IPS-15b (cell line): Measurements from ENCODE around the gene KLF3.
A peak's percentile ranks its signal among the peaks of the same experiment; 100 is the strongest.

ENCODE experiments used
- H3K27me3 ChIP-seq: one replicate; pipeline ENCODE4 v1.6.1; 2013; ENCODE audit warnings: low read length; ENCODE audit not compliant: control insufficient read depth, insufficient read depth
- H3K36me3 ChIP-seq: one replicate; pipeline ENCODE4 v1.6.1; 2013; ENCODE audit warnings: low read length; ENCODE audit not compliant: control insufficient read depth, insufficient read depth
- H3K4me1 ChIP-seq: one replicate; pipeline ENCODE4 v1.6.1; 2013; ENCODE audit warnings: mild to moderate bottlenecking, low read length; ENCODE audit not compliant: control insufficient read depth, insufficient read depth
- H3K4me3 ChIP-seq: one replicate; pipeline ENCODE4 v1.5.1; 2013; ENCODE audit warnings: low read depth, low read length
- H3K9ac ChIP-seq: one replicate; pipeline ENCODE4 v1.6.1; 2013; ENCODE audit warnings: low read depth, mild to moderate bottlenecking, low read length
- H3K9me3 ChIP-seq: one replicate; pipeline ENCODE4 v1.6.1; 2013; ENCODE audit warnings: mild to moderate bottlenecking, low read length; ENCODE audit not compliant: control insufficient read depth, insufficient read depth

The KLF3 gene

DNA sequence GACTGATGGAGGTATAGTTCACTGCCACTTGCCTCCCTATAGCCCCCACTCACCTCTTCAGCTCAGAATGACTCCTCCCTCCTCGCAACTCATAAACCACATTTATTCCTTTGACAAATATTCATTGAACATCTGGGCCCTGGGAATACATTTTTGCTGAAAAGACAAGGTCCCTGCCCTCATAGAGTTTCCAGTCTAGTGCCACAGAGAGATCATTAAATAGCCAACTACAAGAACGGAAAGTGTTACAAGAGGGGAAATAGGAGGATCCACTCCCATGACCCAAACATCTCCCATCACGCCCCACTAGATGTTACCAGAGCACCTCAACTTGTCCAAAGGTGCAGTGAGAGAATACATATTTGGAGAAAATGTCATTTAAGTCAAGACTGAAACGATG is 3.2 kb upstream of the KLF3 start:
- Histone ChIP-seq H3K4me3 (no peak overlapping the region), H3K9ac (no peak overlapping the region), H3K36me3 (no peaks in the 10 kb centered on the region), H3K27me3 (peaks cover 18% of the 10 kb centered on the region), H3K9me3 (no peaks in the 10 kb centered on the region), H3K4me1 (peaks cover 4% of the 10 kb centered on the region)

DNA sequence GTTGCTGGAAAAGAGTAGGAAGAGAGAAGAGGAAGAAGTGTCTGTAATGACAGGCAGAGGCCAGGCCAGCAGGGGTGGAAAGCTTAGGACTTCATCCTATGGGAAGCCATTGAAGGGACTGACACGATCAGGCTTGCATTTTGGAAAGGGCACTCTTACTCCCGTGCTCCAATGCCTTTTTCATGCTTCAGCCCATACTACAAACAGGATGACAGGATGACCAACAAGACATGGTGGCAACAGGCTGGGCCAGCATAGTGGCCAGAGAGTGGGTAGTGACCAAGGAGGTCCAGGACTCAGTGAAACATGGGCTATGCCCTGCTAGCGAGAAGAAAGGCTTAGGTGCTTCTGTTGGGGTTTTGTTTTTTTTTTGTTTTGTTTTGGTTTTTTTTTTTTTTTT is 2.6 kb upstream of the KLF3 start:
- Histone ChIP-seq H3K9me3 (no peaks in the 10 kb centered on the region), H3K4me3 (no peak overlapping the region), H3K36me3 (no peaks in the 10 kb centered on the region), H3K27me3 (peaks cover 18% of the 10 kb centered on the region), H3K4me1 (peaks cover 10% of the 10 kb centered on the region), H3K9ac (no peak overlapping the region)

DNA sequence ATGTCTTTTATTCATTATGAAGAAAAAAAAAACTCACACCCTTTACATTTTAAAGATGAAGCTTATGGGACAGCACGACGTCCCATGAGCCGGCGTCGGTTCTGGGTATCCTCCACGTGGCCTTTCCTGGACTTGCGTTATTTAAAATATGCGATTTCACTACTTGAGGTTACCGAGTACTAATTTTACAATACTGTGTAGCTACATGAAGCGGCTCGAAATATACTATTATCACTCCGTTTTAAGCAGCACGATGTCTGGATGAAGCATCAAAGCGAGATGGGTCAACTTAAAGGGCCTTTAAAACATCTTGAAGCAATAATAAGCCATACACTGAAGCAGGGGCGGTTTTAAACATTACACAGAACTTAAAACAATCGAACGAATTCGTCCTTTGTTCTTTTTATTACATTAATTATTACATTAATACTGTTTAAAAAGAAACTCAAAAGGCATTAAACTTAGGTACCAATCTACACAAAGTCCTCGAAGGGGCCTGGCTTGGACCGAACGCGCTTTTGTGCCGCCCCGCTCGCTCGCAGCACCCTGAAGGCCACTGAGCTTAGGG is 1.4 kb upstream of the KLF3 start:
- Histone ChIP-seq H3K4me3 (peak overlapping the region; percentile 56), H3K9ac (peak overlapping the region; percentile 40), H3K36me3 (no peaks in the 10 kb centered on the region), H3K27me3 (peaks cover 18% of the 10 kb centered on the region), H3K4me1 (peaks cover 19% of the 10 kb centered on the region), H3K9me3 (no peaks in the 10 kb centered on the region)

DNA sequence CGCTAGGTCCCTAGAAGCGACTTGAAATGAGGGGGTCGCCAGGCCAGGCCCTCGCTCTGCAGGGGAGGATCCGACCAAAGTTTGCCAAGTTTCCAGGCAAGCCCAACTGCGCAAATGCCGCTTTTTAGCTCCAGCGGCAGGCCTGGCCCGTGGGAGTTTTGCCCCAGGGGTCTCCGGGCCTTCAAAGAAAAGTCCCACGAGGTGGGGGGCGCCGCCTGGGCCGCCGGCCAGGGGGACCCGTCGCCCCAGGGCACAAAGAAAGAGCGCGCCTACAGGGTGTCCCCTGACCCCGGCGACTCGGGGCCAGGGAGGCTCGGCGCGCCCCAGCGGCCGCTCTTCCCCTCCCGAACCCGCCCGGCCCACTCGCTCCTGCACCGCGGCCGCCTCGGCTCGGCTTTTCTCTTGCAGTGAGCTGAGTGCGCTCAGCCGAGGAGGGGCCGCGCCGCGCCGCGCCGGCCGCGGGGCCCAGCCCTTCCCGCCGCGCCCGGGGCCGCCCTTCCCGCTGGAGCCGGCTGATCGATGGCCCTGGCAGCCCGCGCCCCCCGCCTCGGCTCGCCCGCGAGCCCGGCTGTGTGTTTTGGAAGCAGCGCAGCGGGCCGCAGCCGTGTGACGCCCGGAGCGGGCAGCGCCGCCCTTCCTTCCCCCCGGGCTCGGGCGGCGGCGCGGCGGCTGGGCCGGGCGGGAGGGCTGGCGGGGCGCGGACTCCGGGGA is 754 bp upstream of the KLF3 start:
- Histone ChIP-seq H3K36me3 (no peaks in the 10 kb centered on the region), H3K9ac (peak overlapping the region; percentile 40), H3K4me3 (peak overlapping the region; percentile 56), H3K9me3 (no peaks in the 10 kb centered on the region), H3K4me1 (peaks cover 21% of the 10 kb centered on the region), H3K27me3 (peaks cover 18% of the 10 kb centered on the region)

DNA sequence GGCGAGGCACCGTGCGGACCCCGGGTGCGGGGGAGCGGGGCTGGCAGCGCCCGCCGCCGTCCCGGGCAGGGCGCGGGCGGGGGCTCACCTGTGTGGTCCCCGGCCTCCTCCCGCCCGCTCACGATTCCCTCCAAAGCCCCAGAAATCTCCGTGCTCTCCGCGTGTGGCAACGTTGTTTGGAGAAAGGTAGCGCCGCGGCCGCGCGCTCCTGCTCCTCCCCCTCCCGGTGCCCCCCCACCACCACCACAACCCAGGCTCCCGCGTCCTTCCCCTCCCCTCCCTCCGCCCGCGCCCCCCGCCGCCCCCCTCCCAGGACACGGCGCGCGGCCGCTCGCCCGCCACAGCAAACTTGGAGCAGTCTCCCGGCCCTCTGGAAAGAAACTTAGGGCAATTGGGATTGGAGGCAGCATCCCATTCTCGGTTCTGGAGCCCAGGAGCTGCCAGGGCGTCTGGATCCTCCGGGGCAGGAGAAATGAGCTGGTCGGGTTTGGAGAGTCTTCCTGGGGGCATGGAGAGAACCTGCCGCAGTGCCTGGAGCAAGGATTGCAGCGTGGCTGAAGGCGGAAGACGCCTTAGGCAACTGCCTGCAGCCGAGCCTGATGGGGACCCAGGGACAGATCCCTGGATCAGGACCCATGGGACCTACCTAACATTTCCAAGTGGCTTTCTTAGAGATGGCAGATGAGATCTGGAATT is 855 bp downstream of the KLF3 start:
- Histone ChIP-seq H3K9me3 (no peaks in the 10 kb centered on the region), H3K36me3 (no peaks in the 10 kb centered on the region), H3K27me3 (peaks cover 18% of the 10 kb centered on the region), H3K4me3 (peak overlapping the region; percentile 57), H3K4me1 (peaks cover 32% of the 10 kb centered on the region), H3K9ac (peak overlapping the region; percentile 70)

DNA sequence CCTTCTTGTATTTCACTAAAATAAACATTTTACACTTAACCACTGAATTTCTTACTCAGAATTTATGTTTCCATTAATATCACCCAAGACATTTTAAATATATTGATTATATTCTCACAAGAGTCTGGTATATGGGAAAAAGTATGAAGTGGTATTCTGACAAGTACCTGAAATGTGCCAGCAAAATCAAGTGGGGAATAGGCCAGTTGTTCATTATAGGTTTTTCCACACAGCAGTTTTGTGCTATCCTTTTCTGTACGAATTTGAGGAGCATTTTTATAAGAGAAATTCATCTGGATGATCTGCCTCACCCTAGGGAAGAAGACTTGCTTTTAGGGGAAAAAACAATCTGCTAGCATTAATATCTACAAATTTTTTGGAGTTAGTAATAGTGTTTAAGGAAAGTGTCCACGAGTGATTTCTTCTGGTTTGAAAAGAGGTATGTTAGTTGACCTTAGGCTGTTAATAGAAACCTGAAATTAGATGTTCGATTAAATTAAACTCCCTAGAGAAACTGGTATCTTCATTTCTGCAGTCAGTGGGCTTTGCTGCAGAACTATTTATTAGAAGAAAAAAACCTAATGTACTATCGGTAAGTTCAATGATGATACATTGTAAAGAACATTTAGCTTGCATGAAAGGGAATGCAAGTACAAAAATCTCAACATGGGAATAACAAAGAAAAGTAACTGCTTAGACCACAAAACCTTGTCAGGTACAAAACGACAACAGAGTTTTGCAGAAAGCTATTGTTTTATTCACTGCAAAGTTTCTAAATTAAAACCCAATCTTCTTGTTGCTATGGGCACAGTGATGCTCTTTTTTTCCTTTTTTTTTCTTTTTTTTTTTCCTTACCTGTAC is 1.8 kb downstream of the KLF3 start:
- Histone ChIP-seq H3K9ac (no peak overlapping the region), H3K27me3 (peaks cover 18% of the 10 kb centered on the region), H3K4me1 (peaks cover 39% of the 10 kb centered on the region), H3K36me3 (no peaks in the 10 kb centered on the region), H3K9me3 (no peaks in the 10 kb centered on the region), H3K4me3 (peak overlapping the region; percentile 57)

DNA sequence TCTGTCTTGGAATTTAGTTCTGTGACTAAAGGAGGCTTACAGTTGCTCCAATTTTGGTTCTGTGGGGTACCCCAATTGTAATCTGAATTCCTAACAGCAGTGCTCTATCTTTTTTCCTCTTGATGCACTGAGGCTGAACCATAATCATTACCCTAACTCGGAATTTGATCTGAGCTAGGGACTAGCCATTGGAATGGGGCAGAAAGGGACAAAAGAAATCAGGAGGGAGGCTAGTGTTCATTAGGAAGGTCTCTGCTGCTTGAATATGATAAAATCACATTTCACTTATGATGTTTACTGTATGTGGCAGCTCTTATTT is 2.7 kb downstream of the KLF3 start:
- no peaks in the 10 kb centered on the region for H3K9me3 ChIP-seq
- H3K4me3 ChIP-seq: peak overlapping the region; percentile 53
- H3K36me3 ChIP-seq: no peaks in the 10 kb centered on the region
- no peak overlapping the region for H3K9ac ChIP-seq
- peaks cover 9% of the 10 kb centered on the region for H3K27me3 ChIP-seq
- H3K4me1 ChIP-seq: peaks cover 42% of the 10 kb centered on the region

DNA sequence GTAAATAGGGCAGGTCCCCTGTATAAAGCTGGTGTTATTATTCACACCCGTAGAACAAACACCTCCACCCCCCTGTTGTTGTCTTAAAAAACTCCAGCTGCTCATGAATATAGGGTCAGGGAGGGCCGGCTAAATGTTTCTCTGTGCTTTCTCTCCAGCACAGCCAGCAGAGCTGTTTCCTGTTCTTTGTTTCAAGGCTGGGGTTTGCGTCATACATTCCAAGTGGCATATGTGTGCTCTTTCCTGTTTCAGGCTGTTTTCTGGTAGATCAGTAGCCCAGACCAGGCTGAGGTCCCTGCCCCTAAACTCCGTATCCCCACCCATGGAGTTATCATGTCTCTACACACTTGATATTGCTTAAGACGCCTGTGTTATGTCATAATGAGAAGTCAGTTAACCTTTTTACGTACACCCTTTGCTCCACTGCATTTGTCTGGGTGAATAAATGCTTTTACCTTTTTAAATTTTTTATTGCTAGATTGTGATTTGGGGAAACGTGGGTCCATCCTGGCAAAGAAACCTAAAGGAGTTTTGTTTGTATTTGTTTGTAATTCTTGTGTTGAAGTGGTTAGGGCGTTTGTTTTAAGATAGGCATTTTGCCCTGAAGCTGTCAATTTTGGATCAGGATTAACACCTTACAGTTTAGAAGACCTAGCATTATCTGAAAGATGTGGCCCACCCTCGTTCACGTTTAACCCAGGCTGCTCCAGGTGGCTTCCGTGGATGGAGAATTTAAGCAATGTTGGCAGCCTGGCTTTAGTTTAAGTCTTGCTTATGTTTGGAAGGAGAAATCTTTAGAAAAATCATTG is 3.3 kb downstream of the KLF3 start:
- Histone ChIP-seq H3K4me1 (peaks cover 45% of the 10 kb centered on the region), H3K9ac (peak overlapping the region; percentile 14), H3K4me3 (peak overlapping the region; percentile 53)

DNA sequence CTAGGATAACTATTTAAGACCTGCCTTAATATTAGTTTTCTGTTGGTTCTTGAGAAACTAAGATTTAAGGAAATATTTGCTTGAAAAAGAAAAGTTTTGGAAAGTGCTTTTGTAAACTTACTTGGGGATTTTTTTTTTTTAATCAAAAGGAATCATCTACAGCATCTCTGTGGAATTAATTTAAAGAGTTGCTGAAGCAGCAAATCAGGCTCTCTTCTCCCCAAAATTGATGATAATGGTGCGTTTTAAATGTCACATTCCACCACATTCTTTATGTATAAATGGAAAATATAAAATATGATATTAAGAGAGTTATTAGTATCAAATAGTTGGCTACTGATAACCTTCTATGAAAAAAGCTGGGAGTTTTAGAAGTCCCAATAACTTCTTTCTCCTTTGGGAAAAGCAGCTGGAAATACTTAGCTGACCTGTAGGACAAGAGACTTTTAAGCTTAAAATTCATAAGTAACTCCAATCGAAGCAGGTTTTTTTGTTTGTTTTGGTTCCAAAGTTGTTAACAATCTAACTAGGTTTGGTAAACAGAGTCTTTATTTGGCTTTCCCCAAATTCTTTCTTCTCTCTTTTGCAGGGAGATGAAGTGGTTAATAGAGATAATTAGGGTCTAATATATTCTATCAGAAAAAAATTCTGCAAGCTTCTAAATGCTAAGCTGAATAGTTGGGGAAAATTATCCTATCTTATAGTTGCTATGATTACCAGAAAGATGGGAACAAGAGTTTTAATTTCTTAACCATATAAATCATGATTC is 4.4 kb downstream of the KLF3 start:
- Histone ChIP-seq H3K9me3 (no peaks in the 10 kb centered on the region), H3K4me3 (no peak overlapping the region), H3K4me1 (peaks cover 52% of the 10 kb centered on the region), H3K9ac (no peak overlapping the region), H3K36me3 (no peaks in the 10 kb centered on the region), H3K27me3 (no peaks in the 10 kb centered on the region)

More for the DNA sequence above, 3.3 kb downstream of the KLF3 start:
- Histone ChIP-seq H3K27me3 (peaks cover 4% of the 10 kb centered on the region), H3K36me3 (no peaks in the 10 kb centered on the region), H3K9me3 (no peaks in the 10 kb centered on the region)

DNA sequence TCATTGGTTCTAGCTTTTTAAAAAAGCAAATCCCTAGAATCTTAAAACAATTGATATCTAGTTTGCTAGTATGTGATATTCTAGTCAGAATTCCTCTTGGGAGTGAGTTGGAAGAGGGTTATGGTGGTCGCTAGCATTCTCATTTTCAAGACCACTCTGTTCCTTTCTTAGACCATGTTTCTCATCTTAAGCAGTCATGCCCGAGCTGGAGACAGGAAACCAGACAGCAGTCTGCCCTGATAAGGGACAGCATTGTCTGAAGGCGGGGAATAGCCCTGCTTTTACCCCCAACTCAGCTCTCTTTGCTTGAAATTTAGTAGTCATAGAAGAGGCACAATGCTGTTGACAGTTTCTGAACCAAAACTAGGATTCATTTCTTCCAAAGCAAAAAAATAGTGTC is 5.2 kb downstream of the KLF3 start:
- Histone ChIP-seq H3K36me3 (no peaks in the 10 kb centered on the region), H3K27me3 (no peaks in the 10 kb centered on the region), H3K9ac (no peak overlapping the region), H3K4me3 (no peak overlapping the region), H3K9me3 (no peaks in the 10 kb centered on the region), H3K4me1 (peaks cover 59% of the 10 kb centered on the region)
